Trophoblast cell (in vitro differentiated cells and primary cell): Measurements from ENCODE around the gene ERC1.

Source experiments
- DNase-seq, 2 donors: peaks; one replicate each; pipeline ENCODE4 v3.0.0-alpha.2; 2016
- H2AFZ ChIP-seq: 2 replicates; pipeline ENCODE4 v1.6.1; 2013; ENCODE audit warnings: low read length, moderate library complexity, mild to moderate bottlenecking; ENCODE audit not compliant: insufficient read depth, poor library complexity
- H2AK5ac ChIP-seq: 2 replicates; pipeline ENCODE4 v1.6.1; 2013; ENCODE audit warnings: mild to moderate bottlenecking, low read length
- H2BK120ac ChIP-seq: 2 replicates; pipeline ENCODE4 v1.6.1; 2013; ENCODE audit warnings: low read length, mild to moderate bottlenecking, moderate library complexity; ENCODE audit not compliant: insufficient read depth, poor library complexity
- H2BK12ac ChIP-seq: 2 replicates; pipeline ENCODE4 v1.6.1; 2013; ENCODE audit warnings: mild to moderate bottlenecking, low read length, moderate library complexity
- H2BK5ac ChIP-seq: 2 replicates; pipeline ENCODE4 v1.6.1; 2013; ENCODE audit warnings: low read length, low read depth, moderate library complexity, mild to moderate bottlenecking; ENCODE audit not compliant: poor library complexity
- H3K14ac ChIP-seq: 2 replicates; pipeline ENCODE4 v1.6.1; 2013; ENCODE audit warnings: mild to moderate bottlenecking, low read length
- H3K18ac ChIP-seq: 2 replicates; pipeline ENCODE4 v1.6.1; 2013; ENCODE audit warnings: mild to moderate bottlenecking, low read length
- H3K23ac ChIP-seq: 2 replicates; pipeline ENCODE4 v1.6.1; 2013; ENCODE audit warnings: low read length
- H3K27ac ChIP-seq: 2 replicates; pipeline ENCODE4 v1.5.1; 2013; ENCODE audit warnings: low read depth, mild to moderate bottlenecking, inconsistent platforms, low read length, moderate library complexity
- H3K27me3 ChIP-seq: 2 replicates; pipeline ENCODE4 v1.6.1; 2013; ENCODE audit warnings: inconsistent platforms, mild to moderate bottlenecking, low read length, moderate library complexity; ENCODE audit not compliant: insufficient read depth
- H3K36me3 ChIP-seq, 2 experiments: 1 replicate in 1 of 2; 2 replicates in 1 of 2; pipeline ENCODE4 v1.6.1; 2013; ENCODE audit warnings: low read length in 2 of 2, mild to moderate bottlenecking in 2 of 2, moderate library complexity in 1 of 2; ENCODE audit not compliant: insufficient read depth in 2 of 2, control insufficient read depth in 1 of 2
- H3K4ac ChIP-seq: 2 replicates; pipeline ENCODE4 v1.6.1; 2013; ENCODE audit warnings: low read depth, mild to moderate bottlenecking, low read length, moderate library complexity
- H3K4me1 ChIP-seq, 2 experiments: 1 replicate in 1 of 2; 2 replicates in 1 of 2; pipeline ENCODE4 v1.6.1; 2013; ENCODE audit warnings: low read length in 2 of 2, mild to moderate bottlenecking in 2 of 2, moderate library complexity in 1 of 2; ENCODE audit not compliant: insufficient read depth in 2 of 2, control insufficient read depth in 1 of 2
- H3K4me2 ChIP-seq: 2 replicates; pipeline ENCODE4 v1.6.1; 2013; ENCODE audit warnings: inconsistent platforms, mild to moderate bottlenecking, low read length, moderate library complexity
- H3K4me3 ChIP-seq: 2 replicates; pipeline ENCODE4 v1.5.1; 2013; ENCODE audit warnings: mild to moderate bottlenecking, low read depth, low read length, inconsistent platforms
- H3K79me1 ChIP-seq: one replicate; pipeline ENCODE4 v1.6.1; 2013; ENCODE audit warnings: low read length
- H3K79me2 ChIP-seq: 2 replicates; pipeline ENCODE4 v1.6.1; 2013; ENCODE audit warnings: low read length, mild to moderate bottlenecking; ENCODE audit not compliant: control insufficient read depth, insufficient read depth, poor library complexity
- H3K9ac ChIP-seq: 2 replicates; pipeline ENCODE4 v1.6.1; 2013; ENCODE audit warnings: mild to moderate bottlenecking, low read length
- H3K9me3 ChIP-seq: 2 replicates; pipeline ENCODE4 v1.6.1; 2013; ENCODE audit warnings: low read depth, mild to moderate bottlenecking, control low read depth, inconsistent platforms, low read length; ENCODE audit not compliant: insufficient read depth
- H4K12ac ChIP-seq: 2 replicates; pipeline ENCODE4 v1.6.1; 2013; ENCODE audit warnings: low read depth, mild to moderate bottlenecking, low read length, moderate library complexity
- H4K8ac ChIP-seq: 2 replicates; pipeline ENCODE4 v1.6.1; 2013; ENCODE audit warnings: low read depth, mild to moderate bottlenecking, low read length, moderate library complexity
- H4K91ac ChIP-seq: one replicate; pipeline ENCODE4 v1.6.1; 2013; ENCODE audit warnings: low read depth, mild to moderate bottlenecking, low read length, moderate library complexity
- WGBS: extraction: QIAGEN DNeasy Blood & Tissue Kit; methylation state at CpG from one replicate; pipeline ENCODE4 v1.1.7; 2013; ENCODE audit warnings: missing lambda C conversion rate; ENCODE audit not compliant: insufficient read length, insufficient coverage; ENCODE audit errors: extremely low coverage; 5-methylcytosine and 5-hydroxymethylcytosine counted together

ERC1 gene

DNA sequence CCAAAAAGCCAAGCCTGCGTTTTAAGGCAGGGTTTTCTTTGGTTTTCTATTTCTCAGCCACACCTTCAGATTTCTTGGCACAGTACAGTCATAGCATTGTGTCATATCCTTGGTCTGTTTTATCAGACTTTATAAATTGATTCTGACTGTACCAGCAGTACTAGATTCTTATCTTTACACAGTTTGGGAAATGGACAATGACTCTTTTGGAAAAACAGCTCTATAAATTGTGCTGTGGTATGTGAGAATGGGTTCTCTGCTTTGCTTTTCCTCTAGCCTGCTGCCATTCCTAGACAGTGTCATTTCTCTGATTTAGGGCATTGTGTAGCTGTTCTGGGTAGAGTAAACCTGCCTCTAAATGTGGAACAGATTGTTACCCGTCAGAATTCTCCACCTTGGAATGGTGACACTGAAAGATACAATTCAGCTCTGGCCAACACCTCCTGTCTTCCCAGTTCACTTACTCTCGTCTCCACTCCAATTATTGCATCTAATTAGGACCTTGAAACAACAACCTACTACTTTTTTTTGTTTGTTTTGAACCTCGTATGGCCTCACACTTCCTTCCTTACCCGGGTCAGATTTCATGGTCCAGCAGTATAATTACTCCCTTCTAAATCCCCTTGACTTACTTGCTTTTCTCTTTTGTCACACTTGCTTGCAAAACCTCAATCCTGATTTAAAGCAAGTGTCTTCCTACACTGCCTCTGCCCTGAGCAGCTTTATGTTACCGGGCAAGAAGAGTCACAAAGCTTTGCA is 226.3 kb downstream of the ERC1 start:
- H2AK5ac ChIP-seq, result no peak overlapping the region
- DNase-seq, result peak in 1 of 2 donors; percentile 20
- H3K14ac ChIP-seq, result no peak overlapping the region
- no CpG with 5 or more reads among the region's 6 CpGs for WGBS
- no peak overlapping the region for H4K8ac ChIP-seq
- peak overlapping the region; percentile 7 for H3K4me2 ChIP-seq
- H3K36me3 ChIP-seq, result no peaks in the 10 kb centered on the region
- no peaks in the 10 kb centered on the region for H3K27me3 ChIP-seq
- no peaks in the 10 kb centered on the region for H3K9me3 ChIP-seq
- H3K18ac ChIP-seq, result no peak overlapping the region
- H3K9ac ChIP-seq, result no peak overlapping the region
- H3K79me1 ChIP-seq, result no peaks in the 10 kb centered on the region
- H3K4me3 ChIP-seq, result no peak overlapping the region
- peaks cover 0 to 5% of the 10 kb centered on the region in 2 experiments for H3K4me1 ChIP-seq
- no peak overlapping the region for H3K4ac ChIP-seq
- no peak overlapping the region for H3K23ac ChIP-seq
- H2BK120ac ChIP-seq, result no peak overlapping the region
- H2AFZ ChIP-seq, result no peak overlapping the region
- H4K91ac ChIP-seq, result no peak overlapping the region
- H3K27ac ChIP-seq, result no peak overlapping the region
- H2BK12ac ChIP-seq, result no peak overlapping the region
- H4K12ac ChIP-seq, result no peak overlapping the region
- no peak overlapping the region for H2BK5ac ChIP-seq
- H3K79me2 ChIP-seq, result no peaks in the 10 kb centered on the region

DNA sequence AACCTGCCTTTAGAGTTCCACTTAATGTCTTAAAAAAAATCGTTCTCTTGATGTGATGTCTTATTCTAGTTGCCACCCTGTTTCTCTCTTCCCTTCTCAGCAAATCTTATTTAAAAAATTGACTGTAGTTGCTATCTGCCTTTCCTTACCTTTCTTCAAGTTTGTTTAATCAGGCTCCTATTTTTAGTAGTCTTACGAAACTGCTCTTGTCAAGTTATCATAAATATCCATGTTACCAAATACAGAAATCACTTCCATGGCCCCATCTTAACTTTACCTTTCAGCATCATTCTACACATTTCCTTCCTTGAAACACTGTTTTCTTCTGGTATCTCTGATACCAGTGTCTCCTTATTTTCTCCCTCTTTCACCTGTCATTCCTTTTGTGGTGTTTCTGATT is 227.3 kb downstream of the ERC1 start:
- Histone ChIP-seq H2BK5ac (no peak overlapping the region), H4K91ac (no peak overlapping the region), H3K18ac (no peak overlapping the region), H3K79me1 (no peaks in the 10 kb centered on the region), H2AFZ (no peak overlapping the region), H3K4me3 (no peak overlapping the region), H3K4me2 (no peak overlapping the region), H3K4me1 (peaks cover 0 to 5% of the 10 kb centered on the region in 2 experiments), H3K36me3 (no peaks in the 10 kb centered on the region), H2BK120ac (no peak overlapping the region), H3K27me3 (no peaks in the 10 kb centered on the region), H2BK12ac (no peak overlapping the region), H4K12ac (no peak overlapping the region), H4K8ac (no peak overlapping the region), H2AK5ac (no peak overlapping the region), H3K9me3 (no peaks in the 10 kb centered on the region), H3K79me2 (no peaks in the 10 kb centered on the region), H3K4ac (no peak overlapping the region), H3K14ac (no peak overlapping the region), H3K9ac (no peak overlapping the region), H3K27ac (no peak overlapping the region), H3K23ac (no peak overlapping the region)
- DNase-seq, result no peak
- no CpG with 5 or more reads among the region's 2 CpGs for WGBS

DNA sequence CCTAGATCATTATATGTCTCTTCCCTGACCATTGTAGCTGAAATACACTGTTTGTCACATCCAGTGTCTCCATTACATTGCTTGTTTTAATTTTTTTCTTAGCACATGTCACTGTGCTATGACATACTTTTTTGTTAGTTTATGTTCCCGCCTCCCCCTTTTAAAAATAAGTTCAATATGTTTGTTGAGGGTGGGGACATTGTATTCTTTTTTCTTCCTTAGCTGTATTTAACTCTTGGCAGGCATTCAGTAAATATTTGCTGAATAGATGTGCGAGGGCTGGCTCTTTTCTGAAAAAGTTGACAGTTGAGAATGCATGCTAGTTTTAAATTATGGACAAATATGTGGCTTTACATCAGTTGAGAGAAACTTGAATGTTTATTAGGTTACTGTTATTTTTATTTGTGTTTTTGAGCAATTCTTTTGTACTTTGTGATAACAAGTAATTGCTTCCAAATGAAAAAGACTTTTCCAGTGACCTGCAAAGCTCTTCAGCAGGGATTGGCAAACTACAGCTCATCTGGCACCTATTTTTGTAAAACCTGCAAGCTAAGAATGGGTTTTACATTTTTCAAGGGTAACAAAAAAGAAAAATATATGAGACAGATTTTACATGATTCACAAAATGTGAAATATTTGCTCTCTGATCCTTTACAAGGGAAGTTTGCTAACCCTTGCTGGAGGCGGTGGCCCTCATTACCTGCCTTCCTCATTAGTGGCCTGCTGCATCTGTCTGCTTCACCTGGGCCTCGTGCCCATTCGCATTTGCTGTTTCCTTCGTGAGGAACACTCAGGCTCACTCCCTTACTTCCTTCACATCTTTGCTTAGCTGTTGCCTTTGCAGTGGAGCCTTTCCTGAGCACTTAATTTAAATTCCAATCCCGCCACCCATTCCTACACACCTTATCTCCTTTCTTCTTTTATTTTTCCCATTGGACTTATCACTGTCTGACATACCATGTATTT is 229.4 kb downstream of the ERC1 start:
- 100% methylated on average over 1 of the region's 7 CpGs for WGBS
- Histone ChIP-seq H3K79me1 (no peaks in the 10 kb centered on the region), H3K4ac (no peak overlapping the region), H4K91ac (no peak overlapping the region), H2AFZ (no peak overlapping the region), H3K79me2 (no peaks in the 10 kb centered on the region), H2BK12ac (no peak overlapping the region), H2BK5ac (no peak overlapping the region), H3K27me3 (no peaks in the 10 kb centered on the region), H4K8ac (no peak overlapping the region), H3K4me1 (peaks cover 0 to 5% of the 10 kb centered on the region in 2 experiments), H3K4me2 (no peak overlapping the region), H3K4me3 (no peak overlapping the region), H2AK5ac (no peak overlapping the region), H3K18ac (no peak overlapping the region), H4K12ac (no peak overlapping the region), H3K9ac (no peak overlapping the region), H3K9me3 (no peaks in the 10 kb centered on the region), H2BK120ac (no peak overlapping the region), H3K14ac (no peak overlapping the region), H3K23ac (no peak overlapping the region), H3K27ac (no peak overlapping the region), H3K36me3 (no peaks in the 10 kb centered on the region)
- peak; percentile 94 to 95 for DNase-seq

GRCh38 chr12:1222858-1223639 is 232.0 kb downstream of the ERC1 start:
- Histone ChIP-seq H2BK12ac (no peak overlapping the region), H3K4me2 (no peak overlapping the region), H2AK5ac (no peak overlapping the region), H3K4me3 (no peak overlapping the region), H3K36me3 (peaks cover 0 to 1% of the 10 kb centered on the region in 2 experiments), H3K14ac (no peak overlapping the region), H4K8ac (no peak overlapping the region), H3K18ac (no peak overlapping the region), H3K4ac (no peak overlapping the region), H2AFZ (no peak overlapping the region), H3K9ac (no peak overlapping the region), H3K4me1 (no peaks in the 10 kb centered on the region), H3K79me1 (no peaks in the 10 kb centered on the region), H2BK120ac (no peak overlapping the region), H4K12ac (no peak overlapping the region), H2BK5ac (no peak overlapping the region), H3K9me3 (no peaks in the 10 kb centered on the region), H3K27ac (no peak overlapping the region), H3K27me3 (no peaks in the 10 kb centered on the region), H3K79me2 (no peaks in the 10 kb centered on the region), H4K91ac (no peak overlapping the region), H3K23ac (no peak overlapping the region)
- WGBS, result no CpG with 5 or more reads among the region's 4 CpGs
- no peak for DNase-seq
